Suprapubic skin (tissue), 4 donors: Measurements from ENCODE around the gene OCLN. TPM values are rescaled to one million over a fixed set of nuclear protein-coding genes. Genes with fewer than 3 reads are reported as not detected.
"Not testable (repeated sequence)": the region's sequence is repeated elsewhere in the genome, so short reads cannot be mapped to it uniquely, and the experiment has no call there.

Experiments used
- DNase-seq, 2 donors: peaks; one replicate each; pipeline ENCODE4 v3.0.0-alpha.2; 2019; ENCODE audit warnings: low spot score in 2 of 2
- H3K27ac ChIP-seq: fragments of 200-600 bp; sonication (generic); one replicate; pipeline ENCODE4 v1.5.1; 2019
- H3K27me3 ChIP-seq: fragments of 200-600 bp; sonication (generic); one replicate; pipeline ENCODE4 v1.5.1; 2019
- H3K36me3 ChIP-seq: fragments of 200-600 bp; sonication (generic); one replicate; pipeline ENCODE4 v1.5.1; 2019
- H3K4me1 ChIP-seq: fragments of 200-600 bp; sonication (generic); one replicate; pipeline ENCODE4 v1.5.1; 2019
- H3K4me3 ChIP-seq: fragments of 200-600 bp; sonication (generic); one replicate; pipeline ENCODE4 v1.5.1; 2019; ENCODE audit warnings: mild to moderate bottlenecking
- H3K9me3 ChIP-seq: fragments of 200-600 bp; sonication (generic); one replicate; pipeline ENCODE4 v1.5.1; 2019
- EP300 ChIP-seq: sonication (generic); formaldehyde crosslinking; IDR thresholded peaks from one replicate; pipeline ENCODE4 v1.6.1; 2017; ENCODE audit warnings: antibody characterized with exemption
- POLR2A ChIP-seq, 2 donors: fragments of 450-650 bp; IDR thresholded peaks; one replicate each; pipeline ENCODE4 v1.6.1; 2017; ENCODE audit warnings: antibody characterized with exemption in 2 of 2, mild to moderate bottlenecking in 2 of 2, moderate library complexity in 2 of 2
- POLR2AphosphoS5 ChIP-seq, 3 donors: sonication (generic); formaldehyde crosslinking; IDR thresholded peaks; one replicate each; pipeline ENCODE4 v1.6.1; 2017; ENCODE audit warnings: antibody characterized with exemption in 3 of 3
- WGBS: methylation state at CpG from one replicate; pipeline ENCODE4 v1.1.5; 2018; 5-methylcytosine and 5-hydroxymethylcytosine counted together
- total RNA-seq, 4 donors: library from RNA; depleted of rRNA; stranded (reverse); fragments of >200 nt; gene quantifications; one replicate each; pipeline ENCODE4 v1.1.0, GENCODE V29; 2016
- TF ChIP-seq, protein P1 (sequence below), 2 donors: fragments of 200-600 bp in 1 of 2; fragments of 450-650 bp in 1 of 2; sonication (generic) in 1 of 2; IDR thresholded peaks; one replicate each; pipeline ENCODE4 v1.5.1; 2016 to 2019; ENCODE audit warnings: antibody characterized with exemption in 2 of 2, mild to moderate bottlenecking in 1 of 2, moderate library complexity in 1 of 2

Gene OCLN
- total RNA-seq, 4 donors from 2014 or later = 31.4 to 56.9 (median 45.4) TPM

DNA sequence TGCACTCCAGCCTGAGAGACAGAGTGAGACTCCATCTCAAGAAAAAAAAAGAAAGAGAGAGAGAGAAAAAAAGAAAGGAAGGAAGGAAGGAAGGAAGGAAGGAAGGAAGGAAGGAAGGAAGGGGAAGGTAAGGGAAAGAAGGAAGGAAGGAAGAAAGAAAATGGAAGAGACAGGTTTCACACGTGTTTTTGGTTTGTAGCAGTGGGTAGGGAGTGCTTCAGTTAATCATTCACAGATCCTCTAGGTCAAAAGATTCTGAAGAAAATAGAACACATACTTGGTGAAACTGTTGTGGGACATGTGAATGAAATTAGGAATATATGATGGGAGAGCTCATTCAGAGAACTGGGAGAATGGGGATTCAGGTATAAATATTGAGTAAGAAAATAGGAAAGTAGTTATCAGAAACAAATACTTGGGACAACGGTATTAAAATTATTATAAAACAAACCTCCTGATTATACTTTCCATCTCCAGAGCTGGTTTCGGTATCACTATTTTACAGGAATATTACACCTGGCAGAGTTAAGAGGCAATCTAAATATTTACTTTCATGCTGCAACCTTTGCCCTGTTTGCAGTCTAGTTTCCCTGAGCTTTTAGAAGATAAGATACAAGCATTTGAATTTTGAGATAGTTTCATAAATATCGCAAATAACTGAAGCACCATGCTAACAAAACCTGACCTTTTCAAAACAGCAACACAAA lies 40.5 kb upstream of the OCLN start:
- WGBS = 82% methylated on average over 4 of the region's 4 CpGs
- Histone ChIP-seq H3K36me3 (no peaks in the 10 kb centered on the region), H3K9me3 (no peaks in the 10 kb centered on the region), H3K4me3 (no peak overlapping the region), H3K27me3 (no peaks in the 10 kb centered on the region), H3K27ac (no peak overlapping the region), H3K4me1 (no peaks in the 10 kb centered on the region)
- TF ChIP-seq EP300 (no peak), POLR2AphosphoS5 (IDR thresholded peaks at IDR 0.05) (no peak), POLR2A (IDR thresholded peaks at IDR 0.05) (no peak)
- TF ChIP-seq, protein P1, sequence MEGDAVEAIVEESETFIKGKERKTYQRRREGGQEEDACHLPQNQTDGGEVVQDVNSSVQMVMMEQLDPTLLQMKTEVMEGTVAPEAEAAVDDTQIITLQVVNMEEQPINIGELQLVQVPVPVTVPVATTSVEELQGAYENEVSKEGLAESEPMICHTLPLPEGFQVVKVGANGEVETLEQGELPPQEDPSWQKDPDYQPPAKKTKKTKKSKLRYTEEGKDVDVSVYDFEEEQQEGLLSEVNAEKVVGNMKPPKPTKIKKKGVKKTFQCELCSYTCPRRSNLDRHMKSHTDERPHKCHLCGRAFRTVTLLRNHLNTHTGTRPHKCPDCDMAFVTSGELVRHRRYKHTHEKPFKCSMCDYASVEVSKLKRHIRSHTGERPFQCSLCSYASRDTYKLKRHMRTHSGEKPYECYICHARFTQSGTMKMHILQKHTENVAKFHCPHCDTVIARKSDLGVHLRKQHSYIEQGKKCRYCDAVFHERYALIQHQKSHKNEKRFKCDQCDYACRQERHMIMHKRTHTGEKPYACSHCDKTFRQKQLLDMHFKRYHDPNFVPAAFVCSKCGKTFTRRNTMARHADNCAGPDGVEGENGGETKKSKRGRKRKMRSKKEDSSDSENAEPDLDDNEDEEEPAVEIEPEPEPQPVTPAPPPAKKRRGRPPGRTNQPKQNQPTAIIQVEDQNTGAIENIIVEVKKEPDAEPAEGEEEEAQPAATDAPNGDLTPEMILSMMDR (IDR thresholded peaks at IDR 0.05) = no peak
- DNase-seq = no peak

- not testable (repeated sequence) for H3K27me3 ChIP-seq, H3K4me3 ChIP-seq
- WGBS = 90% methylated on average over 3 of the region's 3 CpGs
Measured at GRCh38 chr5:69453487-69453886, 39.1 kb upstream of the OCLN start.

GRCh38 chr5:69454460-69455249 lies 37.9 kb upstream of the OCLN start:
- no peaks in the 10 kb centered on the region for H3K4me1 ChIP-seq
- no peak overlapping the region for H3K4me3 ChIP-seq
- no peaks in the 10 kb centered on the region for H3K36me3 ChIP-seq
- no peaks in the 10 kb centered on the region for H3K27me3 ChIP-seq
- no peaks in the 10 kb centered on the region for H3K9me3 ChIP-seq
- no peak for DNase-seq
- WGBS = 59% methylated on average over 8 of the region's 8 CpGs
- no peak overlapping the region for H3K27ac ChIP-seq
- TF ChIP-seq POLR2AphosphoS5 (IDR thresholded peaks at IDR 0.05) (no peak), EP300 (no peak), POLR2A (IDR thresholded peaks at IDR 0.05) (no peak)
- TF ChIP-seq, protein P1 (IDR thresholded peaks at IDR 0.05) = no peak

More at GRCh38 chr5:69453487-69453886, 39.1 kb upstream of the OCLN start:
- H3K4me1 ChIP-seq, H3K36me3 ChIP-seq, H3K9me3 ChIP-seq, H3K27ac ChIP-seq, DNase-seq: not testable (repeated sequence)

DNA sequence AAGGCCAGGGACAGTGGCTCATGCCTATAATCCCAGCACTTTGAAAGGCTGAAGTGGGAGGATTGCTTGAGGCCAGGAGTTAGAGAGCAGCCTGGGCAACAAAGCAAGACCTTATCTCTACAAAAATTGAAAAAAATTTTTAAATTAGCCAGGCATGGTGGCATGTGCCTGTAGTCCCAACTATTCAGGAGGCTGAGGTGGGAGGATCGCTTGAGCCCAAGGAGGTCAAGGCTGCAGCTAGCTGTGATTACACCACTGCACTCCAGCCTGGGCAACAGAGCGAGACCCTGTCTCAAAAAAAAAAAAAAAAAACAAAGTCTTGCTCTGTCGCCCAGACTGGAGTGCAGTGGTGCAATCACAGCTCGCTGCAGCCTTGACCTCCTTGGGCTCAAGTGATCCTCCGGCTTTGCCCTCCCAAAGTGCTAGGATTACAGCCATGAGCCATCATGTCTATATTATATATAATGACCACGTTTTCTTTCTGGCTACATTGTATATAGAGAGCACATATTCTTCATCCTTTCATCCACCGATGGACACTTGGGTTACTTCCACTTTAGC lies 37.1 kb upstream of the OCLN start:
- H3K4me3 ChIP-seq, H3K4me1 ChIP-seq, H3K27me3 ChIP-seq, H3K27ac ChIP-seq, H3K9me3 ChIP-seq, DNase-seq, H3K36me3 ChIP-seq: not testable (repeated sequence)
- WGBS = 78% methylated on average over 7 of the region's 7 CpGs

DNA sequence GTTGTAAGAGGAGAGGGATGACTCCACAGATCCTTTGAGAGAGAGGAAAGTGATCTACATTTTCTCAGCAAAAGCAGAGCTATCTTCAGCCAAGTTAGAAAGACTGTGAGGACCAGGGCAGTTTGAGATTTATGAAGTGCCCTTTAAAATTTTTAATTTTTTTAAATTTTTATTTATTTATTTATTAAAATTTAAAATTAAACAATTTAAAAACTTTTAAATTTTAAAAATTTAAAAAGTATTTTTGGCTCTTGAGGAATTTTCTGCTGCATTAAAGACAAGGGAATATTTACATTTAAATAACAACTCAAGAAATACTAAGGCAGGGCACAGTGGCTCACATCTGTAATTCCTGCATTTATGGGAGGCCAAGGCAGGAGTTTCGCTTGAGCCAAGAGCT lies 30.4 kb upstream of the OCLN start:
- DNase-seq = no peak
- H3K36me3 ChIP-seq = no peaks in the 10 kb centered on the region
- no peaks in the 10 kb centered on the region for H3K27me3 ChIP-seq
- H3K4me1 ChIP-seq = no peaks in the 10 kb centered on the region
- H3K4me3 ChIP-seq = no peak overlapping the region
- no peaks in the 10 kb centered on the region for H3K9me3 ChIP-seq
- TF ChIP-seq POLR2A (IDR thresholded peaks at IDR 0.05) (no peak), POLR2AphosphoS5 (IDR thresholded peaks at IDR 0.05) (no peak), EP300 (no peak)
- TF ChIP-seq, protein P1 (IDR thresholded peaks at IDR 0.05) = no peak
- WGBS = 90% methylated on average over 1 of the region's 1 CpG
- H3K27ac ChIP-seq = no peak overlapping the region

DNA sequence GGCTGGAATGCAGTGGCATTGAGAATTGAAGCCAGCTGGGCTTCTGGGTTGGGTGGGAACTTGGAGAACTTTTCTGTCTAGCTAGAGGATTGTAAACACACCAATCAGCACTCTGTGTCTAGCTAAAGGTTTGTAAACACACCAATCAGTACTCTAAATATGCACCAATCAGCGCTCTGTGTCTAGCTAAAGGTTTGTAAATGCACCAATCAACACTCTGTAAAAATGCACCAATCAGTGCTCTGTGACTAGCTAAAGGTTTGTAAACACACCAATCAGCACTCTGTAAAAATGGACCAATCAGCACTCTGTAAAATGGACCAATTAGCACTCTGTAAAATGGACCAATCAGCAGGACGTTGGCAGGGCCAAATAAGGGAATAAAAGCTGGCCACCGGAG lies 26.2 kb upstream of the OCLN start:
- H3K36me3 ChIP-seq, H3K4me3 ChIP-seq, DNase-seq, H3K27ac ChIP-seq, H3K9me3 ChIP-seq, H3K4me1 ChIP-seq, H3K27me3 ChIP-seq: not testable (repeated sequence)
- 84% methylated on average over 3 of the region's 3 CpGs for WGBS
